Choroid plexus epithelial cell (primary cell): Measurements from ENCODE around the gene POLD1.

Experiments used
- DNase-seq: peaks from one replicate; pipeline ENCODE4 v3.0.0-alpha.2; 2010; ENCODE audit warnings: low read depth
- H3K4me3 ChIP-seq: 2 replicates; pipeline ENCODE4 v1.5.1; 2011; ENCODE audit warnings: low read depth, mild to moderate bottlenecking, control low read depth, low read length, moderate library complexity
- TF ChIP-seq, protein P1 (sequence below): conservative IDR thresholded peaks from 2 replicates; pipeline ENCODE4 v1.5.1; 2011; ENCODE audit warnings: low read depth, mild to moderate bottlenecking, control low read depth, inconsistent platforms, low read length, moderate library complexity

Gene POLD1

DNA sequence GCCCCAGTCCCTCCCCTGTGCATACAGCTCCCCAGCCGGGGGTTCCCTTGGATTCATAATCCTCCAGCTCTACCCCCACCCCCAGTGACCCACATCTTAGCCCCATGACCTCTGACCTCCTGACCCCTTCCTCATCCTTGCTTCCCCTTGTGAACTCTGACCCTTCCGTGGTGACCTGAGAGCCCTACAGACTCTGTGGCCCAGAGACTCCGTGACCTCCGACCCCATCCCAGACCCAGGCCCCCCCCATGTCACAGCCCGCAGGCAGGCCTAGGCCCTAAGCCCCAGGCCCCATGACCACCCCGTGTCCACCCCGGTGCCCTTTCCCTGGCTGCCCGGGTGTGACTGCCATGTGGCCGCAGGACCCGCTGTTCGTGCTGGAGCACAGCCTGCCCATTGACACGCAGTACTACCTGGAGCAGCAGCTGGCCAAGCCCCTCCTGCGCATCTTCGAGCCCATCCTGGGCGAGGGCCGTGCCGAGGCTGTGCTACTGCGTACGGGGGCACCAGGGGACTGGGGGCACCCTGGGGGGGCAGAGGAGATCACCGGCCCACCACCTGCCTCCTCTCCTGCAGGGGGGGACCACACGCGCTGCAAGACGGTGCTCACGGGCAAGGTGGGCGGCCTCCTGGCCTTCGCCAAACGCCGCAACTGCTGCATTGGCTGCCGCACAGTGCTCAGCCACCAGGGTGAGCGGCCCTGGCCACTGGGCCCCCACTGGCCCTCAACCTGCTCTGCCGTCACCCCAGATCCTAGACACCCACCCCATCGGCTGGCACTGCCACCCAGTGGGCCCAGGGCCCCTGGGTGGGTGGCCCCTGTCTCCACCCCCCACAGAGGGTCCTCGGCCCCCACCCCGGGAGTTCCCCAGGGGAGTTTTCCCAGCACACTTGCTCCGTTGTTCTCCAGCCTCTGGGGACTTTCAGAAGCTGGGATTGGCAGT is 32.2 kb downstream of the POLD1 start:
- no peak overlapping the region for H3K4me3 ChIP-seq
- TF ChIP-seq, protein P1, sequence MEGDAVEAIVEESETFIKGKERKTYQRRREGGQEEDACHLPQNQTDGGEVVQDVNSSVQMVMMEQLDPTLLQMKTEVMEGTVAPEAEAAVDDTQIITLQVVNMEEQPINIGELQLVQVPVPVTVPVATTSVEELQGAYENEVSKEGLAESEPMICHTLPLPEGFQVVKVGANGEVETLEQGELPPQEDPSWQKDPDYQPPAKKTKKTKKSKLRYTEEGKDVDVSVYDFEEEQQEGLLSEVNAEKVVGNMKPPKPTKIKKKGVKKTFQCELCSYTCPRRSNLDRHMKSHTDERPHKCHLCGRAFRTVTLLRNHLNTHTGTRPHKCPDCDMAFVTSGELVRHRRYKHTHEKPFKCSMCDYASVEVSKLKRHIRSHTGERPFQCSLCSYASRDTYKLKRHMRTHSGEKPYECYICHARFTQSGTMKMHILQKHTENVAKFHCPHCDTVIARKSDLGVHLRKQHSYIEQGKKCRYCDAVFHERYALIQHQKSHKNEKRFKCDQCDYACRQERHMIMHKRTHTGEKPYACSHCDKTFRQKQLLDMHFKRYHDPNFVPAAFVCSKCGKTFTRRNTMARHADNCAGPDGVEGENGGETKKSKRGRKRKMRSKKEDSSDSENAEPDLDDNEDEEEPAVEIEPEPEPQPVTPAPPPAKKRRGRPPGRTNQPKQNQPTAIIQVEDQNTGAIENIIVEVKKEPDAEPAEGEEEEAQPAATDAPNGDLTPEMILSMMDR, result no peak
- no peak for DNase-seq

DNA sequence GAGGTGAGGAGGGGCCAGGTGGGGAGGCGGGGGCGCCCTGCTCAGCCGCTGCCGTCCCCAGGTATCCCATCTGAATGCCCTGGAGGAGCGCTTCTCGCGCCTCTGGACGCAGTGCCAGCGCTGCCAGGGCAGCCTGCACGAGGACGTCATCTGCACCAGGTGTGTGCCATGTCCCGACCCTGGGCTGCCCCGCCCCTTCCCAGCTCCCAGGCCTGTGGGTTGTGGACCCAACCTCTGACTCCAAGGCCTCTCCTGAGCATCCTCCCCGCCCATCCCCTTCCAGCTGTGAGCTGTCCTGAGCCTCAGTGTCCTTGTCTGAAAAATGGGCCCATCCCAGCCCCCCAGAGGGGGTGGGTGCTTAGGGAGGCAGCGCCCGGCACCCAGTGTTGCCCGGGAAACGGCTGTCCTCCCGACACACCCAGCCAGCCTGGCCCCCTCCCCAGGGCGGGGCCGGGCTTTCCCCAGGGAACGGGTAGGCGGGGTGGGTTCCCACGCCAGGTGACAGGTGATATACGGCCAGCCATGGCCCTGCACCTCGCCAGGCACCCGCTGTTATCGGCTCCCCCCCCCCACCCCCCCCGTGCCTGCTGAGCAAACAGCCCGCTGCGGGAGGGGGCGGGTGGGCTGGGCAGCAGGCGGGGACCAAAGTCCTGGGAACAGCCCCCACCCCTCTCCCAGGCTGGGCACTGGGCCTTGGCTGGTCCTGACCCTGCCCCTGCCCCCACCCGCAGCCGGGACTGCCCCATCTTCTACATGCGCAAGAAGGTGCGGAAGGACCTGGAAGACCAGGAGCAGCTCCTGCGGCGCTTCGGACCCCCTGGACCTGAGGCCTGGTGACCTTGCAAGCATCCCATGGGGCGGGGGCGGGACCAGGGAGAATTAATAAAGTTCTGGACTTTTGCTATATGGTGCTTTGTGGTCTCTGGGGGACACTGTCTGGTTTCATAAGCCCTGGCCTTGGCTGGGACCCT is 33.2 kb downstream of the POLD1 start:
- TF ChIP-seq, protein P1, result no peak
- no peak for DNase-seq
- no peak overlapping the region for H3K4me3 ChIP-seq

DNA sequence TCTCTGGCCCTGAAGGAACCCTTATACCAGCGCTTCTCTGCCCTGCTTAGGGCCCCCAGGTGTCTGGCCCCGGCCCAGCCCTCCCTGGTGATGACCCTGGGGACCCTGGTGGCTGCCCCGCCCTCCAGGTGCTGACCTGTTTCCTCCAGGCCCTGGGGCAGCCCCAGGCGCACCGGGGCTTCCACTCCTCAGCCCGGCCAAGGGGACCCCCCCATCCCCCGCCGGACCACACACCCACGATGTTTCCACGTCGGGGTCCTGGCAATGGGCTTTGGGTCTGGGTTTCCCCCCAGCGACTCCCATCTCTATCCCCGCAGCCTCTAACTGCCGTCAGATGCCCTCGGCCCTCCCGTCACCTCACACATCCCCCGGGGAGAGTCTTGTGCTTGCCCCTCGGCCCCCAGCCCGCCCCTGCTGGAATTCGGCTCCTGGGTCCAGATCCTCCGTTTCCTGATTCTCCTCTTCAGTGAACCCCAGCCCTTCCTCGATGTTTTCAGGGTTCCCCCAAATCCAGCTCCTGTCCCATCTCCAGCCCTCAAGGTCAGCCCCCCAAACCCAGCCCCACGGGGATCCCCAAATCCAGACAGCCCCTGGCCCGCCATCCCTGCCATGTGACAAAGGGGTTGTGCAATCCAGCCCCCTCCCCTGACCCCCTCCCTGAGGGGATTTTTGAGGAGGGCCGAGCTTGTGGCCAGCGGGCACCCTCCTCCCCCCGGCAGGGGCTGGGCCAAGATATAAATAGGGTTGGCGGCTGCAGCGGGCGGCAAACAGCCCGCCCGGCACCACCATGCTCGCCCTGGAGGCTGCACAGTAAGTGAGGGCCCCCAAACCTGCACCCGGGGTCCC is 34.3 kb downstream of the POLD1 start, which contains the start of gene SPIB:
Gene SPIB (plus strand): TSS at position 763 of the 846 bp plus-strand sequence. CDS start 25 bp downstream, at position 788.
- no peak for DNase-seq
- H3K4me3 ChIP-seq, result no peak within 1 kb of the TSS
- TF ChIP-seq, protein P1, result no peak

DNA sequence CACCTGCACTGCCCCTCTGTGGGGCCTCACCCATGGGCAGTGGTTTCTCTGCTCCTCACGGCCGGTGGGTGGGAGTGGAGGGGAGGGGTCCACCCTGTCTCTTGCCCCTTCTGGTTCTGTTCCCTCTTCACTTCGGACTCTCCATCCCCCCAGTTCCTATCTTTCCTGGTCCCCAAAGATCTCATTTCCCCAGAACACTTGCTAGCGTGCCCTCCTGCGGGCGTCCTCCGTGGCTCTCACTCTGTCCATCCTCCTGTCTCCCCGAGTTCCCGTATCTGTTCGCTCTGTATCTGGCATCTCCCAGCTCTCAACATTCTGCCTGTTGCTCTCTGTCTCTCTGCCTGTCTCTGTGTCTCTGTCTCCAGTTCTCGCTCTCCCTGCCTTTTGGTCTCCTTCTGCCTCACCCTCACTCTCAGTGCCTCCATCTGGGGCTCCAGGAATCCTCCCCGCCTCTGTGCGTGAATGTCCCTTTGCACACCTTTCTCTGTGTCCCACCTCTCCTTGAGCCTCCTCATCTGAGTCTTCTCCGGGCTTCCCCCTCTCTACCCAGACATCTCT is 35.0 kb downstream of the POLD1 start:
- TF ChIP-seq, protein P1, result no peak
- no peak overlapping the region for H3K4me3 ChIP-seq
- DNase-seq, result no peak

DNA sequence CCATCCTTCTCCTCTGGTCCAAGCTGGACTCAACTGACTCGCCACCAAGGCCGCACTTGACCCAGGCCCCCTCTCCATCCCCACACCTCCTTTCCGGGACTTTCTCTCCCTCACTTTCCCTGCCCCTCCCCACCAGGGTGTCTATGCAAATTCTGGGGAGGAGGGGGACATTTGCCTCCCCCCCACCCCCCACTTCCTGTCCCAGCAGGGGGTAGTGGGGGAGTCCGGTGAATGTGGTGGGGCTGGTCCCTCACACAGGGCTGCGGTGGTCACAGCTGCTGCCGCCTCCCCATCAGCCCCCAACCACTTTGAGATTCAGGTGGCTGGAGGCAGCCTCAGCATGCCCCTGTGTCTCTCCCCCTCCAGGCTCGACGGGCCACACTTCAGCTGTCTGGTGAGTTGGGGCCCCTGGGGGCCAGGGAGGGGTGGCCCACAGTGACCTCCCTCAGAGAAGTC is 35.5 kb downstream of the POLD1 start:
- DNase-seq, result no peak
- H3K4me3 ChIP-seq, result no peak overlapping the region
- TF ChIP-seq, protein P1, result no peak

DNA sequence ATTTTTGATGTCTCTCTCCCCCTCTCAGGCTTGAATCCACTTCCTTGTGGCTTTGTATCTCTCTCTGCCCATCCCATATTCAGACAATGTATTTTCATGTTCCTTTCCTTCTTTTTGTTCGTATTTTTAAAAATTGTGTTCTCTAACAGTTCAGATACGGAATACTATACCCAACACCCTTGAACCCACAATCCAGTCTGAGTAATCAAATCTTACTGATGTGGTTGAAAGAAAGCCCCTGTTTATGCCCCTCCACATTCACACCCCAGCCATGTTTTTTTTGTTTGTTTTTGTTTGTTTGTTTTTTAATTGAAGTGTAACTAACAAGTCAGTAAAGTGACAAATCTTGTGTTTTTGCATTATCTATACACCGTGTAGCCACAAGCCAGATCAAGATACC is 36.0 kb downstream of the POLD1 start:
- no peak overlapping the region for H3K4me3 ChIP-seq
- TF ChIP-seq, protein P1, result no peak
- no peak for DNase-seq
